ENCODE measurements around the gene ATP10B. TPM values are rescaled to one million over a fixed set of nuclear protein-coding genes. Genes with fewer than 3 reads are reported as not detected.

The ATP10B gene
- polyA plus RNA-seq, 3 donors: not detected

DNA sequence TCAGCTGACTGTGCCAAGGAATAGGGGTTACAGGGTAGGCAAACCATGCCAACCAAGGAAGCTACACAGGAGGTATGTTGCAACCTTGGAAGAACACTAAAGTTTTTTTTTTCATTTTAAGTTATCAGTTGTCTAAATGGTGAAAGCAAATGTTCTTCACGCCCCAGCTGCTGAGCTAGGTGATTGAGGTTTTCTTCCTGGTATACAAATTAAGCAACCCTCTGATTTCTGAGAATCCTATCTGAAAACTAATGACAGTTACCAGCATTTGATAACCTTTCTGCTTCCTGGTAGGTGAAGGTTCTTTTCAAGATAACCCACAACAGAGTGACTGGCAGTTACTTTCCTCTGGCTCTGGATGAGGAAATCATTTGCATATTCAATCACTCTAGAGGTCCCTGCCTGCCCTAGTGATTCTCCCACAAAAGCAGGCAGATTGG lies 194.9 kb downstream of the ATP10B start:
- Histone ChIP-seq H3K4me1 (ENCODE audit: control insufficient read depth in 1 of 2, insufficient read depth in 2 of 2, low read length in 2 of 2) (no peaks in the 10 kb centered on the region), H3K27ac (ENCODE audit: low read depth in 1 of 2, low read length in 2 of 2) (no peak overlapping the region), H3K79me2 (ENCODE audit: insufficient read depth, low read length) (no peaks in the 10 kb centered on the region), H3K9me3 (replicated peaks in 1 of 2; ENCODE audit: control insufficient read depth in 1 of 2, insufficient read depth in 1 of 2, low read length in 2 of 2) (no peaks in the 10 kb centered on the region), H4K20me1 (ENCODE audit: insufficient read depth, low read length) (no peaks in the 10 kb centered on the region), H2AFZ (ENCODE audit: insufficient read depth, low read depth, low read length, poor library complexity, severe bottlenecking) (no peak overlapping the region), H3K4me3 (replicated peaks in 1 of 3; ENCODE audit: low read depth in 2 of 3, low read length in 3 of 3) (no peak overlapping the region), H3K4me2 (replicated peaks; ENCODE audit: extremely low read depth, low read length, poor library complexity, severe bottlenecking) (no peak overlapping the region), H3K27me3 (ENCODE audit: control insufficient read depth in 2 of 2, insufficient read depth in 2 of 2, low read length in 2 of 2) (no peaks in the 10 kb centered on the region), H3K36me3 (replicated peaks in 1 of 2; ENCODE audit: control insufficient read depth in 1 of 2, insufficient read depth in 2 of 2, low read length in 2 of 2) (no peaks in the 10 kb centered on the region), H3K9ac (ENCODE audit: insufficient read depth, low read length, poor library complexity, severe bottlenecking) (no peak overlapping the region)
- Mint-ChIP-seq H3K9me3 (peaks cover 0 to 3% (median 0%) of the 10 kb centered on the region in 7 donors), H3K27me3 (ENCODE audit: low read depth in 3 of 3) (no peaks in the 10 kb centered on the region), H3K27ac (no peak overlapping the region), H3K36me3 (no peaks in the 10 kb centered on the region), H3K4me3 (no peak overlapping the region), H3K4me1 (no peaks in the 10 kb centered on the region)
- intact Hi-C loops (cut with micrococcal nuclease): no loop called here
- WGBS (ENCODE audit: insufficient coverage): no CpG with 5 or more reads among the region's 1 CpG
- TF ChIP-seq CTCF (IDR thresholded peaks at IDR 0.05): no peak
- DNase-seq: no peak

GRCh38 chr5:160655717-160656116 lies 196.3 kb downstream of the ATP10B start:
- H4K20me1 ChIP-seq (ENCODE audit: insufficient read depth, low read length): no peaks in the 10 kb centered on the region
- no peaks in the 10 kb centered on the region for H3K27me3 Mint-ChIP-seq (ENCODE audit: low read depth in 3 of 3)
- no peaks in the 10 kb centered on the region for H3K79me2 ChIP-seq (ENCODE audit: insufficient read depth, low read length)
- no peak overlapping the region for H3K27ac Mint-ChIP-seq
- intact Hi-C loops (cut with micrococcal nuclease): no loop called here
- no peak overlapping the region for H3K4me3 Mint-ChIP-seq
- no peak for TF ChIP-seq CTCF (IDR thresholded peaks at IDR 0.05)
- peaks cover 0 to 3% (median 0%) of the 10 kb centered on the region in 7 donors for H3K9me3 Mint-ChIP-seq
- H3K4me3 ChIP-seq (replicated peaks in 1 of 3; ENCODE audit: low read depth in 2 of 3, low read length in 3 of 3): no peak overlapping the region
- no peaks in the 10 kb centered on the region for H3K4me1 Mint-ChIP-seq
- H3K9me3 ChIP-seq (replicated peaks in 1 of 2; ENCODE audit: control insufficient read depth in 1 of 2, insufficient read depth in 1 of 2, low read length in 2 of 2): no peaks in the 10 kb centered on the region
- no peaks in the 10 kb centered on the region for H3K27me3 ChIP-seq (ENCODE audit: control insufficient read depth in 2 of 2, insufficient read depth in 2 of 2, low read length in 2 of 2)
- DNase-seq: no peak
- no peak overlapping the region for H2AFZ ChIP-seq (ENCODE audit: insufficient read depth, low read depth, low read length, poor library complexity, severe bottlenecking)
- no peak overlapping the region for H3K27ac ChIP-seq (ENCODE audit: low read depth in 1 of 2, low read length in 2 of 2)
- H3K36me3 ChIP-seq (replicated peaks in 1 of 2; ENCODE audit: control insufficient read depth in 1 of 2, insufficient read depth in 2 of 2, low read length in 2 of 2): no peaks in the 10 kb centered on the region
- no peak overlapping the region for H3K4me2 ChIP-seq (replicated peaks; ENCODE audit: extremely low read depth, low read length, poor library complexity, severe bottlenecking)
- H3K4me1 ChIP-seq (ENCODE audit: control insufficient read depth in 1 of 2, insufficient read depth in 2 of 2, low read length in 2 of 2): no peaks in the 10 kb centered on the region
- no peak overlapping the region for H3K9ac ChIP-seq (ENCODE audit: insufficient read depth, low read length, poor library complexity, severe bottlenecking)
- WGBS (ENCODE audit: insufficient coverage): 94% methylated on average over 7 of the region's 8 CpGs
- H3K36me3 Mint-ChIP-seq: no peaks in the 10 kb centered on the region

Measured in CD14-positive monocyte (primary cell).